ENCODE measurements around the gene ZFP90.

GRCh38 chr16:68612996-68613395 is 73.9 kb downstream of the ZFP90 start:
- TF ChIP-seq ZBTB7A (IDR thresholded peaks at IDR 0.05; ENCODE audit: low read depth) (no peak), MAX (IDR thresholded peaks at IDR 0.05) (no peak), TCF12 (IDR thresholded peaks at IDR 0.05; ENCODE audit: low read depth) (no peak), CEBPB (IDR thresholded peaks at IDR 0.05) (no peak), TAF1 (IDR thresholded peaks at IDR 0.05; ENCODE audit: low read depth) (no peak), REST (IDR thresholded peaks at IDR 0.05; ENCODE audit: low read depth) (no peak), RAD21 (IDR thresholded peaks at IDR 0.05; ENCODE audit: low read depth) (no peak), EGR1 (IDR thresholded peaks at IDR 0.05) (no peak), TEAD4 (IDR thresholded peaks at IDR 0.05) (no peak)

All from Ishikawa (cell line).